ENCODE results near the gene CECR2.

Gene CECR2

DNA sequence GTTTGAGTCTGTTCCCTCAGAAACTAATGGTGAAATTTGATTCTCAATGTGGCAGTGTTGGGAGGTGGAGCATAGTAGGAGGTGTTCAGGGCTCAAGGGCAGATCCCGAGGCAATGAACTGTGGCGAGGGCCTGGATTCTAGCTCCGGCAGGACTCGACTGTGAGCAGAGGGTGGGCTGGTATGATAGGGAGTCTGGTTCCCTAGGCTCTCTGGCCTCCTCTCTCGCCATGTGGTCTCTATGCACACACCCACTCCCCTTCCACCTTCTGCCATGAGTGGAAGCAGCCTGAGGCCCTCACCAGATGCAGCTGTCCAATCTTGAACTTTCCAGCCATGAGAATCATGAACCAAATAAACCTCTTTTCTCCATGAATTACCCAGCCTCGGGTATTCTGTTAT is 227.0 kb downstream of the CECR2 start:
- ATAC-seq = no peak
- TF ChIP-seq, protein P1, sequence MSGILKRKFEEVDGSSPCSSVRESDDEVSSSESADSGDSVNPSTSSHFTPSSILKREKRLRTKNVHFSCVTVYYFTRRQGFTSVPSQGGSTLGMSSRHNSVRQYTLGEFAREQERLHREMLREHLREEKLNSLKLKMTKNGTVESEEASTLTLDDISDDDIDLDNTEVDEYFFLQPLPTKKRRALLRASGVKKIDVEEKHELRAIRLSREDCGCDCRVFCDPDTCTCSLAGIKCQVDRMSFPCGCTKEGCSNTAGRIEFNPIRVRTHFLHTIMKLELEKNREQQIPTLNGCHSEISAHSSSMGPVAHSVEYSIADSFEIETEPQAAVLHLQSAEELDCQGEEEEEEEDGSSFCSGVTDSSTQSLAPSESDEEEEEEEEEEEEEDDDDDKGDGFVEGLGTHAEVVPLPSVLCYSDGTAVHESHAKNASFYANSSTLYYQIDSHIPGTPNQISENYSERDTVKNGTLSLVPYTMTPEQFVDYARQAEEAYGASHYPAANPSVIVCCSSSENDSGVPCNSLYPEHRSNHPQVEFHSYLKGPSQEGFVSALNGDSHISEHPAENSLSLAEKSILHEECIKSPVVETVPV (CRISPR knock-in tag; IDR thresholded peaks at IDR 0.05) = no peak
- TF ChIP-seq SNAI2 (CRISPR knock-in tag; IDR thresholded peaks at IDR 0.05) (no peak), GLIS3 (CRISPR knock-in tag; IDR thresholded peaks at IDR 0.05) (no peak), ZNF8 (CRISPR knock-in tag; IDR thresholded peaks at IDR 0.05) (no peak), OSR1 (CRISPR knock-in tag; IDR thresholded peaks at IDR 0.05) (no peak), ZNF70 (CRISPR knock-in tag; IDR thresholded peaks at IDR 0.05) (no peak)
- TF ChIP-seq, protein P2, sequence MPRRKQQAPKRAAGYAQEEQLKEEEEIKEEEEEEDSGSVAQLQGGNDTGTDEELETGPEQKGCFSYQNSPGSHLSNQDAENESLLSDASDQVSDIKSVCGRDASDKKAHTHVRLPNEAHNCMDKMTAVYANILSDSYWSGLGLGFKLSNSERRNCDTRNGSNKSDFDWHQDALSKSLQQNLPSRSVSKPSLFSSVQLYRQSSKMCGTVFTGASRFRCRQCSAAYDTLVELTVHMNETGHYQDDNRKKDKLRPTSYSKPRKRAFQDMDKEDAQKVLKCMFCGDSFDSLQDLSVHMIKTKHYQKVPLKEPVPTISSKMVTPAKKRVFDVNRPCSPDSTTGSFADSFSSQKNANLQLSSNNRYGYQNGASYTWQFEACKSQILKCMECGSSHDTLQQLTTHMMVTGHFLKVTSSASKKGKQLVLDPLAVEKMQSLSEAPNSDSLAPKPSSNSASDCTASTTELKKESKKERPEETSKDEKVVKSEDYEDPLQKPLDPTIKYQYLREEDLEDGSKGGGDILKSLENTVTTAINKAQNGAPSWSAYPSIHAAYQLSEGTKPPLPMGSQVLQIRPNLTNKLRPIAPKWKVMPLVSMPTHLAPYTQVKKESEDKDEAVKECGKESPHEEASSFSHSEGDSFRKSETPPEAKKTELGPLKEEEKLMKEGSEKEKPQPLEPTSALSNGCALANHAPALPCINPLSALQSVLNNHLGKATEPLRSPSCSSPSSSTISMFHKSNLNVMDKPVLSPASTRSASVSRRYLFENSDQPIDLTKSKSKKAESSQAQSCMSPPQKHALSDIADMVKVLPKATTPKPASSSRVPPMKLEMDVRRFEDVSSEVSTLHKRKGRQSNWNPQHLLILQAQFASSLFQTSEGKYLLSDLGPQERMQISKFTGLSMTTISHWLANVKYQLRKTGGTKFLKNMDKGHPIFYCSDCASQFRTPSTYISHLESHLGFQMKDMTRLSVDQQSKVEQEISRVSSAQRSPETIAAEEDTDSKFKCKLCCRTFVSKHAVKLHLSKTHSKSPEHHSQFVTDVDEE (CRISPR knock-in tag; IDR thresholded peaks at IDR 0.05) = no peak
- TF ChIP-seq, protein P3, sequence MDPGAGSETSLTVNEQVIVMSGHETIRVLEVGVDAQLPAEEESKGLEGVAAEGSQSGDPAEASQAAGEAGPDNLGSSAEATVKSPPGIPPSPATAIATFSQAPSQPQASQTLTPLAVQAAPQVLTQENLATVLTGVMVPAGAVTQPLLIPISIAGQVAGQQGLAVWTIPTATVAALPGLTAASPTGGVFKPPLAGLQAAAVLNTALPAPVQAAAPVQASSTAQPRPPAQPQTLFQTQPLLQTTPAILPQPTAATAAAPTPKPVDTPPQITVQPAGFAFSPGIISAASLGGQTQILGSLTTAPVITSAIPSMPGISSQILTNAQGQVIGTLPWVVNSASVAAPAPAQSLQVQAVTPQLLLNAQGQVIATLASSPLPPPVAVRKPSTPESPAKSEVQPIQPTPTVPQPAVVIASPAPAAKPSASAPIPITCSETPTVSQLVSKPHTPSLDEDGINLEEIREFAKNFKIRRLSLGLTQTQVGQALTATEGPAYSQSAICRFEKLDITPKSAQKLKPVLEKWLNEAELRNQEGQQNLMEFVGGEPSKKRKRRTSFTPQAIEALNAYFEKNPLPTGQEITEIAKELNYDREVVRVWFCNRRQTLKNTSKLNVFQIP (CRISPR knock-in tag; IDR thresholded peaks at IDR 0.05; ENCODE audit: borderline replicate concordance, low read depth) = no peak

DNA sequence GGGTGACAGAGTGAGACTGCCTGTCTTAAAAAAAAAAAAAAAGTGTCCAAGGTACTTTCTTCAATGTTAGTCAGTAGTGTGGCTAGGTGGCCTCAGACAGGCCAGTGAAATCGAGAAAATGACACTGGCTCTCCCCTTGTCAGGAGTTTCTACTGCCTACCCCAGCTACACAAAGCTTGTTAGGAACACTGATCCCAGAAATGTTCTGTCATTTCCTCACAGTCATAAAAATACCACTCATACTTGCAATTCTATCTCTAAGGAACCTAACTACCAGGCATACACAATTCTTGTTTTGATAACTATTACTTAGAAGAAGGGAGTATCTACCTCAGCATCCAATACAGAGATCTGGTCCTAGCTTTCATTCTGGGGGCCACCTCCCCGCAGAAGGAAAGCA is 228.0 kb downstream of the CECR2 start:
- ATAC-seq = peak; percentile 16; the same call in 1 of the 3 replicates
- no peak for TF ChIP-seq ZC3H10 (CRISPR knock-in tag; IDR thresholded peaks at IDR 0.05)
- TF ChIP-seq, protein P4, sequence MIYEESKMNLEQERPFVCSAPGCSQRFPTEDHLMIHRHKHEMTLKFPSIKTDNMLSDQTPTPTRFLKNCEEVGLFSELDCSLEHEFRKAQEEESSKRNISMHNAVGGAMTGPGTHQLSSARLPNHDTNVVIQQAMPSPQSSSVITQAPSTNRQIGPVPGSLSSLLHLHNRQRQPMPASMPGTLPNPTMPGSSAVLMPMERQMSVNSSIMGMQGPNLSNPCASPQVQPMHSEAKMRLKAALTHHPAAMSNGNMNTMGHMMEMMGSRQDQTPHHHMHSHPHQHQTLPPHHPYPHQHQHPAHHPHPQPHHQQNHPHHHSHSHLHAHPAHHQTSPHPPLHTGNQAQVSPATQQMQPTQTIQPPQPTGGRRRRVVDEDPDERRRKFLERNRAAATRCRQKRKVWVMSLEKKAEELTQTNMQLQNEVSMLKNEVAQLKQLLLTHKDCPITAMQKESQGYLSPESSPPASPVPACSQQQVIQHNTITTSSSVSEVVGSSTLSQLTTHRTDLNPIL (CRISPR knock-in tag; IDR thresholded peaks at IDR 0.05; ENCODE audit: low read depth) = no peak
- no peak for TF ChIP-seq RARB (CRISPR knock-in tag; IDR thresholded peaks at IDR 0.05)
- no peak for TF ChIP-seq ZNF70 (CRISPR knock-in tag; IDR thresholded peaks at IDR 0.05)
- TF ChIP-seq TOX (CRISPR knock-in tag; IDR thresholded peaks at IDR 0.05; ENCODE audit: borderline replicate concordance) = no peak
- TF ChIP-seq BACH2 (CRISPR knock-in tag; IDR thresholded peaks at IDR 0.05; ENCODE audit: borderline replicate concordance) = no peak
- no peak for TF ChIP-seq GLIS3 (CRISPR knock-in tag; IDR thresholded peaks at IDR 0.05)
- TF ChIP-seq SNAI2 (CRISPR knock-in tag; IDR thresholded peaks at IDR 0.05) = no peak

DNA sequence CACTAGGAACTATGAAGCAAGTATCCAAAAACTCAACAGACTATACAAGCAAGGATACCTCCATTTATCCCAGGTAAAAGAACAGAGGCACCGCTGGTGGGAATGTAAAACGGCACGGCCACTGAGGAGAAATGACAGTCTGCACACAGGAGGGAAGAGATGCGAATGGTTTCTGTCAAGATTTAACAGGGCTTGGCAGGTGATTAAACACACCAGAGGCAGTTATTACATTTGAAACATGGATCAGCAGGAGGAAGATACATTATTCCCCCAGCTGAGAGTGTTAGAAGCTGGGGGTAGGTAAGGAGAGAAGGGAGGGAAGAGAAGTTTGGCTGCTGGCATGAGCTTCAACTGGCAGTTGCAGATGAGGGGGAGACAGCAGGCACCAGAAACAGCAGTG is 229.1 kb downstream of the CECR2 start:
- ATAC-seq = no peak
- TF ChIP-seq, protein P1 (CRISPR knock-in tag; IDR thresholded peaks at IDR 0.05) = no peak
- TF ChIP-seq ZFP3 (CRISPR knock-in tag; IDR thresholded peaks at IDR 0.05) (no peak), CSDC2 (CRISPR knock-in tag; IDR thresholded peaks at IDR 0.05) (no peak), TCF4 (CRISPR knock-in tag; IDR thresholded peaks at IDR 0.05; ENCODE audit: borderline replicate concordance) (no peak), SNAI2 (CRISPR knock-in tag; IDR thresholded peaks at IDR 0.05) (no peak), ARNTL (CRISPR knock-in tag; IDR thresholded peaks at IDR 0.05; ENCODE audit: borderline replicate concordance, low read depth) (no peak), ZNF565 (CRISPR knock-in tag; conservative IDR thresholded peaks at IDR 0.05; ENCODE audit: low read depth) (no peak), OSR1 (CRISPR knock-in tag; IDR thresholded peaks at IDR 0.05) (no peak), BACH2 (CRISPR knock-in tag; IDR thresholded peaks at IDR 0.05; ENCODE audit: borderline replicate concordance) (no peak), ZNF8 (CRISPR knock-in tag; IDR thresholded peaks at IDR 0.05) (no peak), PPARA (CRISPR knock-in tag; IDR thresholded peaks at IDR 0.05; ENCODE audit: borderline replicate concordance) (no peak), ISL1 (CRISPR knock-in tag; IDR thresholded peaks at IDR 0.05) (no peak), RARB (CRISPR knock-in tag; IDR thresholded peaks at IDR 0.05) (no peak), ESRRG (CRISPR knock-in tag; IDR thresholded peaks at IDR 0.05) (no peak), GLIS3 (CRISPR knock-in tag; IDR thresholded peaks at IDR 0.05) (no peak)
- TF ChIP-seq, protein P3 (CRISPR knock-in tag; IDR thresholded peaks at IDR 0.05; ENCODE audit: borderline replicate concordance, low read depth) = no peak
- TF ChIP-seq, protein P2 (CRISPR knock-in tag; IDR thresholded peaks at IDR 0.05) = no peak
- TF ChIP-seq, protein P4 (CRISPR knock-in tag; IDR thresholded peaks at IDR 0.05; ENCODE audit: low read depth) = no peak

Data from SK-N-SH treated with all-trans-retinoic acid at 6 μM for 48 hours (cell line).